Fibroblast of villous mesenchyme (primary cell): ENCODE results near the gene MED13L. TPM values are rescaled to one million over a fixed set of nuclear protein-coding genes. Genes with fewer than 3 reads are reported as not detected.

Source experiments
- DNase-seq: peaks from one replicate; pipeline ENCODE4 v3.0.0-alpha.2; 2010; ENCODE audit warnings: low read depth
- H3K4me3 ChIP-seq: 2 replicates; pipeline ENCODE4 v1.5.1; 2011; ENCODE audit warnings: low read depth, mild to moderate bottlenecking, low read length
- total RNA-seq: library from RNA; depleted of rRNA; stranded (reverse); fragments of >200 nt; gene quantifications from 2 replicates; pipeline ENCODE4 v1.2.3, GENCODE V29; 2012
- TF ChIP-seq, protein P1 (sequence below): IDR thresholded peaks from 2 replicates; pipeline ENCODE4 v1.5.1; 2012; ENCODE audit warnings: low read depth, mild to moderate bottlenecking, low read length; ENCODE audit not compliant: insufficient read depth

MED13L gene
- total RNA-seq, 1 donor, result 189 TPM

DNA sequence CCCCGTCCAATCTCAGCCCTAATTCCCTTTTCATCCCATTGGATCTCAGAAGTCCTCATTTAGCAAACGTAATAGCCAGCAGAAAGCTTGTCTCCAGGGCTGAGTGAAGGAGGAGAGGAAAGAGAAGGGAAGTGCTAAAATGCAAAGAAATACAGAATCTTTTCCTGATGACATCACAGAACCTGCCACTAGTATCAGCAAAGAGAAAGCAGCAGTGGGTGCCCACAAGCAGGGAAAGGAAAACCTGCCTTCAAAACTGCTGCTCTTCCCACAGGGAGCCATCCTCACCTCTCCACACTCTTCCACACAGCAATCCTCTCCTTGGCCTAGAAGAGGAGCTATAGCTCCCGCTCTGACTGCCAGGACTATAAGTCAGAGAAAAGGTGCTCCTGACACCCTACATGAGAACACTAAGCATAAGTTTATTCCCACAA lies 11.3 kb downstream of the MED13L start:
- peak; percentile 29 for DNase-seq
- TF ChIP-seq, protein P1, sequence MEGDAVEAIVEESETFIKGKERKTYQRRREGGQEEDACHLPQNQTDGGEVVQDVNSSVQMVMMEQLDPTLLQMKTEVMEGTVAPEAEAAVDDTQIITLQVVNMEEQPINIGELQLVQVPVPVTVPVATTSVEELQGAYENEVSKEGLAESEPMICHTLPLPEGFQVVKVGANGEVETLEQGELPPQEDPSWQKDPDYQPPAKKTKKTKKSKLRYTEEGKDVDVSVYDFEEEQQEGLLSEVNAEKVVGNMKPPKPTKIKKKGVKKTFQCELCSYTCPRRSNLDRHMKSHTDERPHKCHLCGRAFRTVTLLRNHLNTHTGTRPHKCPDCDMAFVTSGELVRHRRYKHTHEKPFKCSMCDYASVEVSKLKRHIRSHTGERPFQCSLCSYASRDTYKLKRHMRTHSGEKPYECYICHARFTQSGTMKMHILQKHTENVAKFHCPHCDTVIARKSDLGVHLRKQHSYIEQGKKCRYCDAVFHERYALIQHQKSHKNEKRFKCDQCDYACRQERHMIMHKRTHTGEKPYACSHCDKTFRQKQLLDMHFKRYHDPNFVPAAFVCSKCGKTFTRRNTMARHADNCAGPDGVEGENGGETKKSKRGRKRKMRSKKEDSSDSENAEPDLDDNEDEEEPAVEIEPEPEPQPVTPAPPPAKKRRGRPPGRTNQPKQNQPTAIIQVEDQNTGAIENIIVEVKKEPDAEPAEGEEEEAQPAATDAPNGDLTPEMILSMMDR, result peak; percentile 27

DNA sequence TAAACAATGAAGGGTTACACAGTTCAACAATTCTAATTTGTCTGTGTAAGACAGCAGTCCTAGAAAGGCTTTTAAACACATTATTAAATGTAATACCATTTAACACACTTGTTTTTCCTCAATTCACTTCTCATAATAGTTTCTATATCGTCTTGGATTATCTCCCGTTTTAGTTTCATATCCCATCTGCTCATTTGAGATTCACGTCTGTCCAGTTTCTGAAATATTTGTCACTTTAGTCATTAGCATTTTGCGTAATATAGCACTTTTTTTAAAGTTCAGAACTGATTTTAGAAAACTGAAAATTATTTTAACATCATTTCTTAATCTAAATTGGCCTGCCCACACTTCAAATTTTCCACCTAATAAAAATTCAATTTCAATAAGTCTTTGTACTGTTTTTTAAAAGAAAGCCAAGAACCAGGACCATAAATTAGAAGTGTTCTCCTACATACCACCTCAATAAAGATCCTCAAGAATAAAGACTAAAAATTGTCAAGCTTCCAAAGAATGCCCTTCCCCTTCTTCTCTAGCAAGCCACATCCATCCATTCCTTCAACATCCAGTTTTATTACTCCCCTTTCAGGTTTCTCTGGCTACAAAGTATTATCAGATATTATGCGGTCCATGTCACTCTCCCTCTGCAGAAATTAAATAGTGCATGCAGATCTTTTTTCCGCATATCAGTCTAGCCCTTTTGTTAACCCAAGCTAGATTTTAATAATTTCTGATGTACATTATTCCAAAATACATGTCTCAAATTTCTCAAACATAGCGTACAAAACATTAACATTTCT lies 11.9 kb downstream of the MED13L start:
- DNase-seq, result peak; percentile 23
- TF ChIP-seq, protein P1, result no peak
- no peak overlapping the region for H3K4me3 ChIP-seq

More for the DNA sequence above, 11.3 kb downstream of the MED13L start:
- H3K4me3 ChIP-seq, result no peak overlapping the region

GRCh38 chr12:116264525-116265070 lies 12.9 kb downstream of the MED13L start:
- H3K4me3 ChIP-seq, result no peak overlapping the region
- DNase-seq, result no peak
- TF ChIP-seq, protein P1, result no peak

GRCh38 chr12:116263844-116264243 lies 13.6 kb downstream of the MED13L start:
- no peak overlapping the region for H3K4me3 ChIP-seq
- no peak for DNase-seq
- TF ChIP-seq, protein P1, result no peak

DNA sequence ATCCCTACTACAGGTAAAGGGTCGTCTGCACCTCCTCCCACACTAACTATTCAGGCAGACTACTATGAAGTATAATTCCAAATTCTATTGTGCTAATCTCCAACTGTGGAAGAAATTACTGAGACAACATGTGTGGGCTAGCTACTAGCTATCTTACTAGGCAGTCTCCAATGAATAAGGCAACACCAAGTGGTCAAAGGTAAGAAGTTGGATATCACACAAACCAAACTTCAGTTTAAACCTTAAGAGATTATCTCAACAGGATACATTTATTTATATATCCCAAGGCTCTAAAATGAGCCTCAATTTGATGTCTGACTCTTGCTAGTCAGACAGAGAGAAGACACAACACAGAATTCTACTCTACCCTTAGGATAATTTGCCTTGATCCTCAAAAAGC lies 14.1 kb downstream of the MED13L start:
- TF ChIP-seq, protein P1, result no peak
- DNase-seq, result no peak
- H3K4me3 ChIP-seq, result no peak overlapping the region

GRCh38 chr12:116262741-116263140 lies 14.8 kb downstream of the MED13L start:
- TF ChIP-seq, protein P1, result no peak
- H3K4me3 ChIP-seq, result no peak overlapping the region
- DNase-seq, result no peak
